DOHH2 (cell line): ENCODE data around the gene SH3RF3.

Experiments used
- H3F3A ChIP-seq: fragments of 200-600 bp; sonication (generic), shearing (Covaris generic); 2 replicates; pipeline ENCODE4 v1.6.0; 2016; ENCODE audit warnings: antibody characterized with exemption, mild to moderate bottlenecking; ENCODE audit not compliant: control insufficient read depth, insufficient read depth
- H3K27ac ChIP-seq: fragments of 200-600 bp; sonication (generic); 2 replicates; pipeline ENCODE4 v1.5.1; 2014; ENCODE audit warnings: low read depth, mild to moderate bottlenecking, low read length, moderate library complexity
- H3K27me3 ChIP-seq: fragments of 200-600 bp; sonication (generic); 2 replicates; pipeline ENCODE4 v1.6.1; 2014; ENCODE audit warnings: mild to moderate bottlenecking, low read length, mixed read lengths; ENCODE audit not compliant: control insufficient read depth
- H3K36me3 ChIP-seq: fragments of 200-600 bp; sonication (generic); 2 replicates; pipeline ENCODE4 v1.6.1; 2014; ENCODE audit warnings: mild to moderate bottlenecking, low read length, moderate library complexity, mixed read lengths; ENCODE audit not compliant: control insufficient read depth
- H3K4me1 ChIP-seq: fragments of 200-600 bp; sonication (generic); 2 replicates; pipeline ENCODE4 v1.6.1; 2014; ENCODE audit warnings: mild to moderate bottlenecking, low read length, mixed read lengths; ENCODE audit not compliant: control insufficient read depth
- H3K4me2 ChIP-seq: fragments of 200-600 bp; sonication (generic); 2 replicates; pipeline ENCODE4 v1.6.0; 2014; ENCODE audit warnings: mild to moderate bottlenecking, low read length, moderate library complexity
- H3K4me3 ChIP-seq: fragments of 200-600 bp; sonication (generic); 2 replicates; pipeline ENCODE4 v1.5.1; 2014; ENCODE audit warnings: mild to moderate bottlenecking, low read length, mixed read lengths
- H3K79me2 ChIP-seq: fragments of 200-600 bp; sonication (generic); 2 replicates; pipeline ENCODE4 v1.6.1; 2014; ENCODE audit warnings: mild to moderate bottlenecking, low read length, mixed read lengths; ENCODE audit not compliant: control insufficient read depth
- H3K9me2 ChIP-seq: fragments of 200-600 bp; sonication (generic); replicated peaks from 2 replicates; pipeline ENCODE4 v1.6.1; 2014; ENCODE audit warnings: mild to moderate bottlenecking, low read length, mixed read lengths; ENCODE audit not compliant: control insufficient read depth
- H3K9me3 ChIP-seq: fragments of 200-600 bp; sonication (generic); 2 replicates; pipeline ENCODE4 v1.6.1; 2014; ENCODE audit warnings: antibody characterized with exemption, low read length, mixed read lengths; ENCODE audit not compliant: control insufficient read depth, insufficient read depth
- H4K20me1 ChIP-seq: fragments of 200-600 bp; sonication (generic); 2 replicates; pipeline ENCODE4 v1.6.0; 2014; ENCODE audit warnings: low read depth, mild to moderate bottlenecking, antibody characterized with exemption, low read length, moderate library complexity; ENCODE audit not compliant: control insufficient read depth, insufficient read depth
- CTCF ChIP-seq: fragments of 200-600 bp; sonication (generic); IDR thresholded peaks from one replicate; pipeline ENCODE4 v1.5.1; 2014; ENCODE audit warnings: antibody characterized with exemption, mild to moderate bottlenecking, low read depth, low read length; ENCODE audit not compliant: poor library complexity, severe bottlenecking
- EZH2phosphoT487 ChIP-seq: fragments of 200-600 bp; sonication (generic); IDR thresholded peaks from 2 replicates; pipeline ENCODE4 v1.6.1; 2017; ENCODE audit warnings: borderline replicate concordance, mild to moderate bottlenecking, antibody characterized with exemption, low read length, moderate library complexity, mixed read lengths

The SH3RF3 gene

GRCh38 chr2:109411640-109412325 lies 282.8 kb downstream of the SH3RF3 start:
- no peak overlapping the region for H3K4me2 ChIP-seq
- no peaks in the 10 kb centered on the region for H3K36me3 ChIP-seq
- no peaks in the 10 kb centered on the region for H3K4me1 ChIP-seq
- no peaks in the 10 kb centered on the region for H3K9me2 ChIP-seq
- no peaks in the 10 kb centered on the region for H3K79me2 ChIP-seq
- H3K27ac ChIP-seq: no peak overlapping the region
- no peaks in the 10 kb centered on the region for H4K20me1 ChIP-seq
- no peak overlapping the region for H3K4me3 ChIP-seq
- no peaks in the 10 kb centered on the region for H3K9me3 ChIP-seq
- TF ChIP-seq CTCF: no peak
- TF ChIP-seq EZH2phosphoT487: no peak
- no peaks in the 10 kb centered on the region for H3K27me3 ChIP-seq
- no peaks in the 10 kb centered on the region for H3F3A ChIP-seq

GRCh38 chr2:109415581-109416013 lies 286.6 kb downstream of the SH3RF3 start:
- H3K27me3 ChIP-seq: no peaks in the 10 kb centered on the region
- no peaks in the 10 kb centered on the region for H3K79me2 ChIP-seq
- H4K20me1 ChIP-seq: no peaks in the 10 kb centered on the region
- no peak overlapping the region for H3K27ac ChIP-seq
- no peak overlapping the region for H3K4me2 ChIP-seq
- H3K9me2 ChIP-seq: no peaks in the 10 kb centered on the region
- no peaks in the 10 kb centered on the region for H3K36me3 ChIP-seq
- TF ChIP-seq CTCF (no peak), EZH2phosphoT487 (no peak)
- H3K4me3 ChIP-seq: no peak overlapping the region
- H3K9me3 ChIP-seq: no peaks in the 10 kb centered on the region
- no peaks in the 10 kb centered on the region for H3F3A ChIP-seq
- no peaks in the 10 kb centered on the region for H3K4me1 ChIP-seq

GRCh38 chr2:109417701-109418335 lies 288.8 kb downstream of the SH3RF3 start:
- Histone ChIP-seq H3K27ac (no peak overlapping the region), H3K79me2 (no peaks in the 10 kb centered on the region), H3F3A (no peaks in the 10 kb centered on the region), H3K27me3 (no peaks in the 10 kb centered on the region), H3K4me1 (no peaks in the 10 kb centered on the region), H4K20me1 (no peaks in the 10 kb centered on the region), H3K4me3 (no peak overlapping the region), H3K36me3 (no peaks in the 10 kb centered on the region), H3K9me3 (no peaks in the 10 kb centered on the region), H3K9me2 (no peaks in the 10 kb centered on the region), H3K4me2 (no peak overlapping the region)
- no peak for TF ChIP-seq CTCF
- TF ChIP-seq EZH2phosphoT487: no peak
